ENCODE data around the gene FOXN4.
"Not testable (repeated sequence)": the region's sequence is repeated elsewhere in the genome, so short reads cannot be mapped to it uniquely, and the experiment has no call there.

The FOXN4 gene

GRCh38 chr12:109308534-109309380, at the start of gene FOXN4:
FOXN4 (minus strand) TSS chr12:109309284; CDS start chr12:109308321, 963 bp downstream.
- DNase-seq = no peak

DNA sequence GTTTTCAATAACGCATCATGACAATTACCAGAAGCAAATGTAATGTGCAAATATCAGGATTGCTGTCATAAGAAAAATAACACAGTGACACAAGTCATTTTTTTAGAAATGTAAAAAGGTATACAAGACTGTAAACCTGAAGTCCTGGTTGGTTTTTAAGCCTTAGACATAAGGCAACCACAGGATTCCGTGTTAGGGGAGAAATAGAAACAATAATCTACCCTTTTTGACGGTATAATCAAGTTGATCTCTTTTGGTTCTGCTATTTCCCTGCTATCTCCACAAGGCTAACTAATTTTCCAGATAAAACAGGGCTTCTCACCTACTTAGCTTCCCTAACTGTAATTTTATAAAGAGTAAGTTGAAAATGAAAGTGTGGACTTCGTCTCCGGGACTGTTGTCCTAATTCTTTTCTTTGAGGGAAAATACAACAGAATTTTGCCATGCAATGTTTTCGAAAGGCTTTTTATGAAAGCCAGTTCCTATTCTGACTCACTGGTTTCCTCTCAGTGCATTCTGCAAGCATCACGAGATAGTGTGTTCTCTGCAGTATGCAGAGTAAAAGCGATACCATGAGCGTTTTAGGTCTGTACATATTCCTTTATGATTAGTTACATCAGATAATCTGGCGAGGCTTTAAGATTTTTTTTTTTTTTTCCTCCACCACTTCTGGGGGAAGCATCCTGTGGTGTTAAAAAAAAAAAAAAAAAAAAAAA, 49.2 kb upstream of the FOXN4 start:
- DNase-seq = no peak

GRCh38 chr12:109357032-109357431, 47.9 kb upstream of the FOXN4 start:
- no peak for DNase-seq

- no peak for DNase-seq
These were observed 47.5 kb upstream of the FOXN4 start for GRCh38 chr12:109356577-109356976.

- no peak for DNase-seq
These were observed 43.1 kb upstream of the FOXN4 start for GRCh38 chr12:109352184-109352583.

- DNase-seq = no peak
These were observed 38.5 kb upstream of the FOXN4 start, which contains the start of gene MYO1H for GRCh38 chr12:109347589-109347988. MYO1H (plus strand) TSS chr12:109347900; CDS start chr12:109347961, 61 bp downstream.

- DNase-seq = no peak
These were observed 37.8 kb upstream of the FOXN4 start for GRCh38 chr12:109346920-109347319.

- DNase-seq = no peak
These were observed 36.3 kb upstream of the FOXN4 start for GRCh38 chr12:109345428-109345827.

GRCh38 chr12:109343677-109344076, 34.6 kb upstream of the FOXN4 start:
- DNase-seq = no peak

GRCh38 chr12:109336593-109336992, 27.5 kb upstream of the FOXN4 start:
- no peak for DNase-seq

GRCh38 chr12:109334887-109335286, 25.8 kb upstream of the FOXN4 start:
- no peak for DNase-seq

GRCh38 chr12:109331301-109331952, 22.3 kb upstream of the FOXN4 start:
- DNase-seq = no peak

DNA sequence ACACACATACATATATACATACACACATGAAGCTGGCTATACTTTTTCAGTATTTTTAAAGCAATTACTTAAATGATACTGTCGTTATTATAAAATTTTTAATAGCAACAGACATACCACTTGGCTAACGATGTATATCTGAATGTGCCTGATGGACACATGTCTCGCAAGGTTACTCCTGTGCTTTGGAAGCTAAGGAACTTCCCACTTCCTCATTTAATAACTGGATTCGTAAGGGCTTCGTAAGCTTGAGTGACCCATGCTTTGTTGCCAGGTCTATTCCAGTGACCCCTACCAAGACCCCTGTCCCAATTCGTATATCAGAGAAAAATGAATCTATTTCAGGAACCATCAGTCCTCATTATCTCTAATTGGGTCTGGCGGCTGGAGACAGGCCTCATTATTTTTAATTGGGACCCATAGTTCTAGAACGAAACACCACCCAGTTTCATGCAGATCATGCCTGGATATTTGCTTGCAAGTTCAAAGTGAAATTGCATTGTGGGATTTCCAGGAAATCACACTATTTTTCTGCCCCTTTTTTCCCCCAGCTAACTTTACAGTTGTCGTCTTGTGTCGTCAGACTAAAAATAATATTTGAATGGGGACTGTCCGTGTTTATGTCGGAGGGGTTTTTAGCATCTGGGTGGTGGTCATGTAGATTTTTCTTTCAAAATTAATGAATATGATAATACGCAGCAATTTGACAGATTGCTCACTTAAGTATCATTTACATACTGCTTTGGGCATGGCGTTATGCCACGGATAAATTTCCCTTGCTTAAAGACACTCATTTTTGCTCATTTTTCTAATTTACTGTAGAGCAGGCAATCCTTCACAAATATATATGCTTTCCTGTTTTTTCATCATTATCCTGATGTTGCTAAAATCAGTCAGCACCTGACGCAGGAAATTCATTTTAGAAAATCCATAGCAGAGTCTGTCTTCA, 21.5 kb upstream of the FOXN4 start:
- DNase-seq = no peak

GRCh38 chr12:109329686-109330085, 20.6 kb upstream of the FOXN4 start:
- no peak for DNase-seq

- no peak for DNase-seq
These were observed 19.9 kb upstream of the FOXN4 start for GRCh38 chr12:109329003-109329402.

DNA sequence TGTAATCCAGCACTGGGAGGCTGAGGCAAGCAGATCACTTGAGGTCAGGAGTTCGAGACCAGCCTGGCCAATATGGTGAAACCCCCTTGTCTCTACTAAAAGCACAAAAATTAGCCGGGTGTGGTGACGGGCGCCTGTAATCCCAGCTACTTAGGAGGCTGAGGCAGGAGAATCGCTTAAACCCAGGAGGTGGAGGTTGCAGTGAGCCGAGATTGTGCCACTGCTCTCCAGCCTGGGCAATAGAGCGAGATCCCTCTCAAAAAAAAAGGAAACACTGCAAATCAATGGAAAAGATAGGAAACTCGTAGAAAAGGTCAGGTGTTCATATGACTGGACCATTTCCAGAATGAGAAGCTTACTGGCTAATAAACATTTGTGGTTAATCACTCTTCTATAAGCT, 12.2 kb upstream of the FOXN4 start:
- not testable (repeated sequence) for DNase-seq

- no peak for DNase-seq
These were observed 1.4 kb upstream of the FOXN4 start for GRCh38 chr12:109310247-109311125.

DNA sequence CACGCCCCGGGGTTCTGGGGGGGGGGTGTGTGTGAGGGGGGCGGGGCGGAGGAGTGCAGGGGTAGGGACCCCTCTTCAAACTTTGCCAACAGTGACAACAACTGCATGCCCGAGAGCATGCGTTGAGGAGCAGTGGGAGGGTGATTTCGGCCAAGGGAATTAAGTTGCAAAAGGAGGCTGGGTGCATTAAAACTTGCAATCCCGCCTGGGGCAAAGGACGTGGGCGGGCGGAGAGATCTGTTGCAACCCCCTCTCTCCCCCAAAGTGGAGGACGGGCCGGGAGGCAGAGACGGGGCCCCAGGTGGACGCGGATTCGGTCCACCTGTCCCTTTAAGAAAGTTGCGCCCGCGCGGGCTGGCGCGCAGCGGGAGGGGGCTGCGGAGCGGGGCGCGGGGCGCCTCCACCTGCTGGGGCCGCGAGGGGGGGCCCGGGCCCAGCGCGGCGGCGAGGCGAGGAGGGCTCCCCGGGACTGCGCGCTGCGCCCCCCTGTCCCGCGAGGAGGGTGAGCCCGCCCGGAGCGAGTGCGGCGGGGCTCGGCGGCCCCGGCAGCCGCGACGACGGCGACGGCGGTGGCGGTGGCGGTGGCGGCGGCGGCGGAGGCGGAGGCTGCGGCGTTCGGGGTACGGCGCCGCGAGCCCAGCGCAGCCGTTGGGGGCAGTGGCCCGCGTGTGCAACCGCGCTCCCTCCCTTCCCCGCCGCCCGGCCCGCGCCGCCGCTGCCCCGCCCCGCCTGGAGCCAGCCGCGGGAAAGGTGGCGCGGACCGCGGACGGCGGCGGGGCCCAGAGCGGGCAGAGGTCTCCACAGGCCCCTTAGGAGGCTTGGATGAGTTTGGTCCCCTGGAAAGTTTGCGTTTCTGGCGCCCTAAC, 530 bp upstream of the FOXN4 start:
- no peak for DNase-seq

DNA sequence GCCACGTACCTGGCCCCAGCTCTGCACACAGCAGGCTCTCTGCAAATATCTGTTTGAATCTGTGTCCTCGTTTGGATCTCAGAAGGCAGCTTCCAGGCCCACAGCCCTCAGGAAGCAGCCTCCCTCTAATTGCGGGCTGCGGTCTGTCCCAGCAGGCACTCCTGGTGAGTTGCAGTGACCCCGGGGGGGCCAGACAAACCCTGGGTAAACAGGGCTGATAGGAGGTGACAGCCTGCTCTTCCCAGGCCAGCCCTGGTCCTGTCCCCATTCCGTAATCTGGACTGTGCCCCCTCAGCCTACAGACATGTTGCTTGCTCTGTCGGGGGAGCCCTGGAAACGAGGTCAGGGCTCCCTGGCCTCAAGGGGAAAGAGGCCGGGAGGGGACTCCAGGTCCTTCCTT, 2.0 kb downstream of the FOXN4 start:
- no peak for DNase-seq

DNA sequence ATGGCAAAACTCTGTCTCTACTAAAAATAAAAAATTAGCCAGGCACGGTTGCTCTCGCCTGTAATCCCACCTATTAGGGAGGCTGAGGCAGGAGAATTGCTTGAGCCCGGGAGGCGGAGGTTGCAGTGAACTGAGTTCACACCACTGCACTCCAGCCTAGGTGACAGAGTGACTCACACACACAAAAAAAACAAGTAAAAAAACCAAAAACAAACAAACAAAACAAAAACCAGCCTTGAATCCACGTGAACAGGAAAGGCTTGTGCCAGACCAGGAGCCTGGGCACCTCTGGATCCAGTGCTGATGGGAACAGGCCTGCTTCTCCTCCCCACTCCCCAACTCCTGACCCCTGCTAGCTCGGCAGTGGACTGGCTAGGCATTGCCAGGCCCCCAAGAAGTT, 3.5 kb downstream of the FOXN4 start:
- no peak for DNase-seq
